NB4 (cell line): ENCODE measurements around the gene TMEM204.

ENCODE experiments used
- CTCF ChIP-seq: IDR thresholded peaks from one replicate; pipeline ENCODE4 v1.5.1; 2012; ENCODE audit warnings: low read depth, low read length
- MYC ChIP-seq: IDR thresholded peaks from 2 replicates; pipeline ENCODE4 v1.6.1; 2011; ENCODE audit warnings: low read depth, low read length

- TF ChIP-seq CTCF (no peak), MYC (no peak)
Measured at GRCh38 chr16:1573301-1573700, 39.8 kb downstream of the TMEM204 start.
